Lower lobe of right lung (tissue), 2 donors: Measurements from ENCODE around the gene PRAME. TPM values are rescaled to one million over a fixed set of nuclear protein-coding genes. Genes with fewer than 3 reads are reported as not detected.

ENCODE experiments used
- ATAC-seq, 2 donors: fragments of 200-7000 bp; cut with Tn5 transposase; one replicate each; pipeline ENCODE4 v1.9.1; 2020 to 2022; ENCODE audit warnings: mild to moderate bottlenecking in 2 of 2, moderate library complexity in 2 of 2
- DNase-seq: peaks from one replicate; pipeline ENCODE4 v3.0.0-alpha.2; 2020
- H3K27ac ChIP-seq: fragments of 200-600 bp; one replicate; pipeline ENCODE4 v1.8.0; 2022
- H3K27me3 ChIP-seq: fragments of 200-600 bp; one replicate; pipeline ENCODE4 v1.8.0; 2022; ENCODE audit warnings: low read depth
- H3K36me3 ChIP-seq: fragments of 200-600 bp; one replicate; pipeline ENCODE4 v1.8.0; 2022; ENCODE audit warnings: mild to moderate bottlenecking
- H3K4me1 ChIP-seq: fragments of 200-600 bp; one replicate; pipeline ENCODE4 v1.8.0; 2022
- H3K4me3 ChIP-seq: fragments of 200-600 bp; one replicate; pipeline ENCODE4 v1.8.0; 2022; ENCODE audit warnings: mild to moderate bottlenecking
- H3K9me3 ChIP-seq: fragments of 200-600 bp; one replicate; pipeline ENCODE4 v1.8.0; 2022
- intact Hi-C: fragments of 100-400 bp; cut with DNase I; formaldehyde crosslinking; loops from one replicate; pipeline ENCODE4 v1.11.0; 2022
- total RNA-seq: library from RNA; stranded (reverse); fragmentation: NEBNext Ultra II Directional; extraction: Animal tissue kit (Norgen Biotek cat#: 25700); gene quantifications from one replicate; pipeline ENCODE4 v1.2.1, GENCODE V29; 2021
- TF ChIP-seq, protein P1 (sequence below): fragments of 200-600 bp; IDR thresholded peaks from one replicate; pipeline ENCODE4 v1.8.0; 2022; ENCODE audit warnings: antibody characterized with exemption, mild to moderate bottlenecking
- donor health status: DM: no; HTN: yes; CAD: no; lungs with severe emphysema.

The PRAME gene
- total RNA-seq, 1 donor from 2014 or later = not detected

- Histone ChIP-seq H3K27ac (no peak overlapping the region), H3K27me3 (no peaks in the 10 kb centered on the region), H3K4me3 (no peak overlapping the region), H3K4me1 (no peaks in the 10 kb centered on the region), H3K36me3 (no peaks in the 10 kb centered on the region), H3K9me3 (no peaks in the 10 kb centered on the region)
- DNase-seq (no peak), ATAC-seq (no peak)
- TF ChIP-seq, protein P1, sequence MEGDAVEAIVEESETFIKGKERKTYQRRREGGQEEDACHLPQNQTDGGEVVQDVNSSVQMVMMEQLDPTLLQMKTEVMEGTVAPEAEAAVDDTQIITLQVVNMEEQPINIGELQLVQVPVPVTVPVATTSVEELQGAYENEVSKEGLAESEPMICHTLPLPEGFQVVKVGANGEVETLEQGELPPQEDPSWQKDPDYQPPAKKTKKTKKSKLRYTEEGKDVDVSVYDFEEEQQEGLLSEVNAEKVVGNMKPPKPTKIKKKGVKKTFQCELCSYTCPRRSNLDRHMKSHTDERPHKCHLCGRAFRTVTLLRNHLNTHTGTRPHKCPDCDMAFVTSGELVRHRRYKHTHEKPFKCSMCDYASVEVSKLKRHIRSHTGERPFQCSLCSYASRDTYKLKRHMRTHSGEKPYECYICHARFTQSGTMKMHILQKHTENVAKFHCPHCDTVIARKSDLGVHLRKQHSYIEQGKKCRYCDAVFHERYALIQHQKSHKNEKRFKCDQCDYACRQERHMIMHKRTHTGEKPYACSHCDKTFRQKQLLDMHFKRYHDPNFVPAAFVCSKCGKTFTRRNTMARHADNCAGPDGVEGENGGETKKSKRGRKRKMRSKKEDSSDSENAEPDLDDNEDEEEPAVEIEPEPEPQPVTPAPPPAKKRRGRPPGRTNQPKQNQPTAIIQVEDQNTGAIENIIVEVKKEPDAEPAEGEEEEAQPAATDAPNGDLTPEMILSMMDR = no peak
- intact Hi-C loops = no loop called here
These were observed 8.2 kb downstream of the PRAME start for GRCh38 chr22:22550789-22551434.

GRCh38 chr22:22548910-22549309 is 10.2 kb downstream of the PRAME start:
- no peak for DNase-seq
- no peak for ATAC-seq
- intact Hi-C loops = no loop called here
- TF ChIP-seq, protein P1 = no peak
- H3K36me3 ChIP-seq = no peaks in the 10 kb centered on the region
- H3K27me3 ChIP-seq = no peaks in the 10 kb centered on the region
- H3K9me3 ChIP-seq = no peaks in the 10 kb centered on the region
- no peak overlapping the region for H3K4me3 ChIP-seq
- no peaks in the 10 kb centered on the region for H3K4me1 ChIP-seq
- H3K27ac ChIP-seq = no peak overlapping the region

DNA sequence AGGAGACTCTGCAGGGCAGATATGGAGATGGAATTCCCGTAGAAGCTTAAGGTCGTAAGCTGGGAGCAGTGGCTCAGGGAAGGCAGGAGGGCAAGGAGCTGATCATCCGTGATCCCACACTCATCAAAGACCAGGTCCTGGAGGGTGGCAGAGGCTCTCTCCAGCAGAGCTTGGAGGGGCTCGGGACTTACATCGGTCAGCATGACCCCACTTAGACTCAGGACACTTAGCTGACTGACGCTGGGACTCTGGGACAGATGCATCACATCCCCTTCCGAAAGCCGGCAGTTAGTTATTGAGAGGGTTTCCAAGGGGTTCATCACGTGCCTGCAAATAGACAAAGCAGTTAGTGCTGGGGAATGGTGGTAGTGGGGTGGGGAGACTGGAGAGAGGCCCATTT is 10.7 kb downstream of the PRAME start:
- Histone ChIP-seq H3K9me3 (no peaks in the 10 kb centered on the region), H3K27ac (no peak overlapping the region), H3K36me3 (no peaks in the 10 kb centered on the region), H3K4me1 (no peaks in the 10 kb centered on the region), H3K4me3 (no peak overlapping the region), H3K27me3 (no peaks in the 10 kb centered on the region)
- DNase-seq (no peak), ATAC-seq (no peak)
- intact Hi-C loops = no loop called here
- TF ChIP-seq, protein P1 = no peak

DNA sequence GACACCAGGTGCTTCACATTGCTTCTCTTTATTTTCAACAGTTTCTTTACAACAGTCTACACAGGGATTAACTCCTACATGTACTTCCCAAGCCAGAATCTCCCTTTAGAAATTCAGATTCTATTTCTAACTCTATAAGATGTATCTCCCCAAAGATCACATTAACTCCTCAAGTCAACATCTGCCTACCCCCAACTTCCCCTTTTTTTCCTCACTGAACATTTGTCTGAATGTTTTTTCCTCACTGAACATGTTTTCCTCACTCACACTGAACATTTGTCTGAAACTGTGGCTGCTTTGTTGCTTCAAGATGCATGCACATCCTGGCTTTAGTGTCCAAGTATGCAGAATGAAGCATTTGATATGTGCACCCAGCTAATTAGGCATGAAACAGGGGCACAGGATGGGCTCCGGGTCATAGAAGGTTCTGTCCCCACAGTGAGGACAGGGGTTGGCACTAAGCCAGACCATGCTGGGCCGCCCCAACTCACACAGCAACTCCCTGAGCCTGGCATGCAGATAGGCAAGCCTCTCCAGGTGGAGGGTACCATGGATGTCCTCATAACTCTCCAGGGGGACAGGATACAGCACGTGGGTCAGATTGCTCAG is 11.3 kb downstream of the PRAME start:
- Histone ChIP-seq H3K36me3 (no peaks in the 10 kb centered on the region), H3K4me1 (no peaks in the 10 kb centered on the region), H3K27me3 (no peaks in the 10 kb centered on the region), H3K27ac (no peak overlapping the region), H3K4me3 (no peak overlapping the region), H3K9me3 (no peaks in the 10 kb centered on the region)
- ATAC-seq = no peak
- intact Hi-C loops = no loop called here
- TF ChIP-seq, protein P1 = no peak
- DNase-seq = no peak

GRCh38 chr22:22547226-22547625 is 11.8 kb downstream of the PRAME start:
- H3K27me3 ChIP-seq = no peaks in the 10 kb centered on the region
- no peaks in the 10 kb centered on the region for H3K36me3 ChIP-seq
- intact Hi-C loops = no loop called here
- TF ChIP-seq, protein P1 = no peak
- no peak overlapping the region for H3K4me3 ChIP-seq
- no peaks in the 10 kb centered on the region for H3K9me3 ChIP-seq
- H3K27ac ChIP-seq = no peak overlapping the region
- no peaks in the 10 kb centered on the region for H3K4me1 ChIP-seq
- ATAC-seq = no peak
- DNase-seq = no peak
